GM21825 (cell line): ENCODE data around the gene DNM2.

ENCODE experiments used
- ATAC-seq: cut with Tn5 transposase; IDR thresholded peaks from one replicate; pipeline ENCODE4 v1.9.1; 2021; ENCODE audit warnings: mild to moderate bottlenecking, moderate library complexity; ENCODE audit not compliant: unreplicated experiment

DNM2 gene

DNA sequence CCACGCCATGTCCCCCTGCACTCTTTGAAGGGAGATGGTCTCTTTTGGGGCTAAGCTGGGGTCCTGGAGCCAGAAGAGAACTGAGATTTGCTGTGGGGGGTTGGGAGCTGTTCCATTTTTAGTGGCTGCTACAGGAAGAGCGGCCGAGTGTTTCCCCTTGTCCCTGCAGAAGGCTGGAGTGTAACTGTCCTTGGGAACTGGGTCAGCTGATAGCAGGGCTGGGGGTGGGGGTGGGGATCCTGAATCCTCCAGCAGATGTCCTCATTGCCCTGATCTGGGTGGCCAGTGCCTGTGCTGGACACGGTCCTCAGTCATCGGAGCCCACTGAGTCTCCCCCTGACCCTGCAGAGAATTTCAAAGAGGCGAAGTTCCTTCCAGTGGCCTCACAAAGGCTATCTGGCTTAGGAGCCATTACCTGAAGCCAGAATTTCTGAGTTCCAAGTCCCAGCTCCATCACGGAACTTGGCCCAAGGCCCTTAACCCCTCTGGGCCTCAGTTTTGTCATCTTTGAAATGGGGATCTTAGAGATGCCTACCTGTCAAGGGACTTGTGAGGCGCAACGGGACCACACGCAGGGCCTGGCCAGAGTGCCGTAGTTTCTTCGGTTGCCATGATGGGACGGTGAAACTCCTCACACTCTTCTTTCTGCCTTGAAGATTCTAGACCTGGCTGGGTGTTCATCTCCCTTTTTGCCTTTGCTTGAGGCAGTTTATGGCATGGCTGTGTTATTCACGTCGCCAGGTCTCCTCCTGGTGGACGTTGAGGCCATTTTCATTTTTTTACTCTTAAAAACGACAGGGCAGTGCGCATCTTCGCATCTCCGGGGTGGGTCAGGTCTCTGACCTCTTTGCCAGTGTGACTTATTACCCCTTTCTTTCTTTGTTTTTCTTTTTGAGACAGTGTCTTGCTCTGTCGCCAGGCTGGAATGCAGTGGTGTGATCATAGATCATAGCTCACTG, 51.9 kb downstream of the DNM2 start:
- ATAC-seq: no peak

DNA sequence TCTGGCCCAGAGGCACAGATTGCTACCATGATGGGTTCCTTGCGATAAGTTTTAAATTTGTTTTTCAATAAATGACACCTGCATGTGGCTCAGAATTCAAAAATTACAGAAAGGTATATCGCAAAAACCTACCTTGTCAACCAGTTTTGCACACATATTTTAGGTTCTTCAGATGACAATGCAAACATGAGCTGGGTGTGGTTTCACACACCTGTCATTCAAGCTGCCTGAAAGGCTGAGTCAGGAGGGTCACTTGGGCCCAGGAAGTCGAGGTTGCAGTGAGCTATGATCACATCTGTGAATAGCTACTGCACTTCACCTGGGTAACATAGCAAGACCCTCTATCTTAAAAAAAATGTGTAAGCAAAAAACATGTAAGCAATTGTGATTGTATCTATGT, 56.1 kb downstream of the DNM2 start:
- ATAC-seq: no peak

DNA sequence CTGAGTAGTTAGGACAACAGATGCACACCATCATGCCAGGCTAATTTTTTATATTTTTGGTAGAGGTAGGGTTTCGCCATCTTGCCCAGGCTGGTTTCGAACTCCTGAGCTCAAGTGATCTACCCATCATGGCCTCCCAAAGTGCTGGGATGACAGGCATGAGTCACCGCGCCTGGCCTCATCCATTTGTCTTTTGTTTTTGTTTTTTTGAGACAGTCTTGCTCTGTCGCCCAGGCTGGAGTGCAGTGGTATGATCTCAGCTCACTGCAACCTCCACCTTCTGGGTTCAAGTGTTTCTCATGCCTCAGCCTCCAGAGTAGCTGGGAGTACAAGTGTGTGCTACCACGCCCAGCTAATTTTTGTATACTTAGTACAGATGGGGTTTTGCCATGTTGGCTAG, 57.0 kb downstream of the DNM2 start:
- ATAC-seq: no peak

DNA sequence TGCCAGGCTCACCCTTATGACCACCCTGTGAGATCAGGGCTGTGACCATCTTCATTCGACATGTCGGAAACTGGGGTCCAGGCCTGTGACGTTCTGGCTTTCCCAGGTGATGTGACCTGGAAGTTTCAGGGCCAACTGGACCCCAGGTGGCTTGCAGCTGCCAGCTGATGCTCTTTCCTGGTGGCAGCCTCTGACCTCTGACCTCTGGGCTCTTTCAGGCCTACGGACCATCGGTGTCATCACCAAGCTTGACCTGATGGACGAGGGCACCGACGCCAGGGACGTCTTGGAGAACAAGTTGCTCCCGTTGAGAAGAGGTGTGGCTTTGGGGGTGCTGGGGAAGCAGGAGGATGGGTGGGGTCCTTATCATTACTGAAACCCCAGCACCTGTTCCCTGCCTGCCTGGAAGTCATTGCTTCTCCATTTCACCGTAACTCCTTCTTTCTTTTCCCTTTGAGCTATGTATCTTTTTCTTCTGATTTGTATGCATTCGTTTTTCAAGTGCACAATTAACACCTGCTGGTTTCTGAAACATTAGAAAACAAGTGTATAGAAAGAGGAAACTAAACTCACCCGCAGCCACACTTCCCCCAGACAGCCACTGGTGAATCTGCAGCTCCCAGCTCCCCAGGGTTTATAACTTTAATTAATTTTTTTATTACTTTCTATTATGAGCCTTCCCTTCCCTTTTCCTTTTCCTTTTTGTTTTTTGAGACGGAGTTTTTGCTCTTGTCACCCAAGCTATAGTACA, 59.2 kb downstream of the DNM2 start:
- no peak for ATAC-seq

DNA sequence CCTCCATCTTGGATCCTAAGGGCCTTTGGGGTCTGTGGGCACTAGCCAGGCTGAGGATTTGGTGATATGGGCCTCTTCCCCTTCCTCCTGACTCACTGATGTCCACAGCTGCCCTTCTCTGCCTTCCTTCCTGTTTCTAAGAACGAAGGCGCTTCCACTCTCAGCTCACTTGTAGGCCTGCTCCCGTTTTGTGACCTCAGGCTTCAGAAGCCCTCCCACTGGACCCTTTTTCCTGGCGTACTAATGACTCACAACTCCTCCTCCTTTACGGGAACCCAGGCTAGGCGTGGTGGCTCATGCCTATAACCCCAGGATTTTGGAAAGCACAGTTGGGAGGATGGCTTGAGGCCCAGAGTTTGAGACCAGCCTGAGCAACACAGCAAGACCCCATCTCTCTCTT, 62.5 kb downstream of the DNM2 start:
- no peak for ATAC-seq

DNA sequence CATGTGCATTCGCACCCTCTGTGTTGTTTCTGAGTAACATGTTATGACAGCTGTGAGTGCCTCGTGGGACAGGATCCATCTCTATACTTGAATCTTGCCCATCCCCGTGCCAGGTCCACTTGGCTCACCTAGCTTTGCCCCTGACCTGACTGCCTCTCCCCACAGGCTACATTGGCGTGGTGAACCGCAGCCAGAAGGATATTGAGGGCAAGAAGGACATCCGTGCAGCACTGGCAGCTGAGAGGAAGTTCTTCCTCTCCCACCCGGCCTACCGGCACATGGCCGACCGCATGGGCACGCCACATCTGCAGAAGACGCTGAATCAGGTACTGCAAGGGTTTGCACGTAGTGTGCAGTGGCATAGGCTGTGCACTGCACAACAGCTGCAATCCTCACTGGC, 64.9 kb downstream of the DNM2 start:
- ATAC-seq: no peak

DNA sequence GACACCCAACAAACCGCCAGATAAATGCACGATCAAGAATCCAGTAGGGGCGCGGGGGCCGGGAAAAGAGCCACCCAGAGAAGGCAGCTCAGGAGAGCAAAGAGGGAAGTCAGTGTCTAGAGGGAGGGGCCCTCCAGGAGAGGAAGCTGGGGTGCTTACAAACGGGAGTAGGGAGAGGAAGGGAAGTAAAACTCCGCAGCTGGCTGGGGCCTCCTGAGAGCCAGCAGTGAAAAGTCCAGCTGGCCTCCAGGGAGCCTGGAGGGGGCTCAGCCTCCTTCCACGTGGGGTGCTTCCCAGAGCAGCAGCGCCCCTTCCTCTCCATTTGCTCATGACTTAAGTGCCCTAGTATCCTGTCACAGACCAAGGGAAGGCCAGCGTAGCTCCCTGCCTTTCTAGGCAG, 66.4 kb downstream of the DNM2 start:
- ATAC-seq: no peak

DNA sequence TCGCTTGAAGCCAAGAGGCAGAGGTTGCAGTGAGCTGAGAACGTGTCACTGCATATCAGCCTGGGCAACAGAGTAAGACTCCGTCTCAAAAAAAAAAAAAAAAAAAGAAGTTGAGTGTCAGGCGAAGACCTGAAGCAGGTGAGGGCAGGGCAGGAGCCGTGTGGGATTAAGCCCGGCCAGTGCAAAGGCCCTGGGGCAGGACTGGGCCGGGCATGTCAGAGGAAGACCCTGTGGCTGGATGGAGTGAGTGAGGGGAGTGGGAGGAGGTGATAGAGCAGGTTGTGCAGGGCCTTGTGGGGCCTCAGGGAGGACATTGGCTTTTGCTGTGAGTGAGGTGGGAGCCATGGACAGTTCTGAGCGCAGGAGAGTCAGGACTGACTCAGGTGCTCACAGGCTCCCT, 70.3 kb downstream of the DNM2 start:
- ATAC-seq: no peak

DNA sequence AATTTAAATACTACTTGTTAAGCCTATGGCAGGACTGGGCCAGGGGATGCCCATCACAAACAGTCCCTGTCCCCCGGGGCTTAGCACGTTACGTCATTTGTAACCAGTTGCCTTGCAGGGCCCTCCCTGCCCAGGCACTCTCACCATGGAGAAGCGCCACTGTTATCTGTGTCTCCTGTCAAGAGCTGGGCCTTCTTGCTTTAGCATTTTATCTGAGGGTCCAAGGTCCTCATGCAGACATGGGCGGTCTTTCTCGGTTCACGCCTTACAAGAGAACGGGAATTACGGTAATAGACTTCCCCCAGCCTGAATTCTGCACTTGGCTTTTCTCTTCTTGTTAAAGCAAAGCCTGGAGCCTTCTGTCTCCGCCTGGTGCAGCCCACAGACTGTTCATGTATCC, 72.0 kb downstream of the DNM2 start:
- no peak for ATAC-seq

DNA sequence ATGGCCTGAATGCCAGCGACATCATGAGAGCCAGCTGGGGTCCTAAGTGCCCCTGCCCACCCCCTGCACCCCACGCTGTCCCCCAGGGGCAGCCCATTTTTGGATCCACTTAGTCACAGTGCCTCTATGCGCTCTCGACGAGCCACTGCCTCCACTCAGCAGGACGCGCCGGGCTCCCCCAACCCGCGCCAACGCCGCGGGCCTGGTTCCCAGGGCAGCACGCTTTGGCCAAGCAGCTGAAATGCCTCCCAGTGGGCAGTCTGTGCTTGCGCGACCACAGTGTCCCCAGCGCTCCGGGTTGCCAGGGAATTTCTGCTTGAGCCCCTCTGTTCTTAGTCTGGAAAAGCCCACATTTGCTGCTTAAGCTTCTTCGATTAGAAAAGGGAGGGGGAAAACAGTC, 78.8 kb downstream of the DNM2 start:
- ATAC-seq: no peak

DNA sequence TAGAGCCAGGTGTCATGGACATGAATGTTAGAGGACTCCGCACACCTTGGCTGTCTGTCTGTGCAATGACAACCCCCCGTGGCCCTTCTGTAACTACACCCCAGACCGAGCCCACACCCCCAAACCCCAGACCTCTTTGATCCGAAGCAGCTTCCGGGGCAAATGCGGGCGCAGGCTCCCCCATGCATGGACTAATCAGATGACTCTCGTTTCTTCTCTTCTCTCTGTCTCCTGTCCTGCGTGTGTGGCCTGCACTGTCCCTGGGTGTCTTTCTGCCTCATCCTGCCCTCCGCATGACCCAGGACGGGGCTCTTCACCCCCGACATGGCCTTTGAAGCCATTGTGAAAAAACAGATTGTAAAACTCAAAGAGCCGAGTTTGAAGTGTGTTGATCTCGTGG, 79.2 kb downstream of the DNM2 start:
- no peak for ATAC-seq

DNA sequence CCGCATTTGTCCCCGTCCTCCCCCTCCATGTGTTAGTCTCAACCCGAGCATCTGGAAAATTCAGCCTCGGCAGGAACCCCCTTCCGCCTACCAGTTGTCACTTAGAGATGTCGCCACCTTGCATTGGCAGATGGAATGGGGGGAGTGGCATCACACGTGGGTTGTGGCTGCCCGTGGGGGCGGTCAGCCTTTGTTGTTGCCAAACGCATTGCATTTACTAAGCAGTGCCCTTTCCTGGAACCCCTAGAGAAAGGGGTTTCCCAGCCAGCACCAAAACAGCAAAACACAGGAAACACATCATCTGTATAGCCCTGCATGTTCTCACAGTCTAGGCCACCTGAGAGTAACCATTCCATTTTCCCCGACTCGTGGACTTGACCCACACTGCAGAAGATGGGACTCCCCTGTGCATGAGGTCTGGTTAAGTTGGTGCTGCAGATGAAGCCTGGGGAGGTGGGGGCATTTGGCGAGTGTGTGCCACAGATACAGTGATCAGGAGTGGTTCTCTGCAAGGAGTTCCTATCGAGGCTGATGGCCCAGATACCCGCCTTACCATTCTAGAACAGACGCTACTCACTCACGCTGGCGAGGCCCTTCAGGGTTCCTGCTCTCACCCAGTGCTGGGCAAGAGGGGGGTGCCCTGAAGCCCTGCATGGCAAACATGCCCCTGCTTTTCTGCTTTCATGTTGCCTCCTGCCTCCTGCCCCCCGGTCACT, 79.8 kb downstream of the DNM2 start:
- no peak for ATAC-seq

DNA sequence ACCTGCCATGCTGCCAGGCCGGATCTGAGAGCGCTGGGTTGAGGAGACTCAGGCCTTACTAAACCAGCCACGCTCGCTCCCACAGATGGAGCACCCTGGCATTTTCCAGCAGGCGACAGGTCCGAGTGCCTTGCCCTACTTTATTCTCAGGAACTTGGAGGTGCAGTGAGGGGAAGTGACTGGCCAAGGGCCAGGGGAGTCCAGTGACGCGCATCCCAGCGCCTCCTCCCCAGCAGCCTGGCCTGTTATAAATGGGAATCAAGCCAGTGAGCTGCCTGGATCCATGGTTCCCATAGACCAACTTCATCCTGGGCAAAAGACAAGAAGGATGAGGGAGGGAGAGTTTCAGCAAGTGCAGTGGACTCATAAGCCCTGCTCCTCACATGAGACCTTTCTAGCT, 82.6 kb downstream of the DNM2 start:
- ATAC-seq: no peak

DNA sequence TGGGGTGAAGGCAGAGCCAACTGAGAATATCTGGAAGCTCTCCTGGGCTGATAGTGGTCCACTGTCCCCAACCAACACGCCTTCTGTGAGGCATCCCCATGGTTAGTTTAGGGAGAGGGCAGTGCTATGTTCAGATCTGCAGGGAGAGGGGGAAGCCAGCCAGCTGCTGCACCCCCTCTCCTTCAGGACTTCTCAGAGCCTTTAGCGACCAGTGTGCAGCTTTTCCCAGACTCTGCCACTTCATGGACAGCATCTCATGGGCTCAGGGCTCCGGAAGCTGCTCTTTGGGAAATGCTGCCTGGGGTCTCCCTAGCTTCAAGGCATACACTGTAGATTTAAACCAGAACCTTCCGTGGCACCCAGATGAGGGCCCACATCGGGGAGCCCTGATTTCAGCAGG, 84.6 kb downstream of the DNM2 start:
- ATAC-seq: no peak

DNA sequence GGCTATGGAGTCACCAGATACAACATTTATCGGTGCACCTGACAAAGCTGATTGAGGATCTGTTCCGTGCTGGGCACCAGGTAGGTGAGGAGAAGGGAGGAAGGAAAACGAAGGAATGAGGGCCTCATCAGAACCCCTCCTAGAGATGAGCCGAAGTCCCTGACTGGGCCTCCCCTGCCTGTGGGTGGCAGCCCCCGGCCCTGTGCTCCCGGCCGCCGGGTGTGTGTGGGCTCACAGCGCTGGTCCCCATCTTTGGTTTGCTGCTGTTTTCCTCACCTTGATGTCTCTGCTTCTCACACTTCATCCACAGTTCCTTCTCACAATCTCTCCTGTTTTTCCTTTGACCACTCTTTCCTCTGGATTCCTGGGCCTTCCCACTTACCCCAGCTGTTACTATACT, 85.4 kb downstream of the DNM2 start:
- no peak for ATAC-seq

DNA sequence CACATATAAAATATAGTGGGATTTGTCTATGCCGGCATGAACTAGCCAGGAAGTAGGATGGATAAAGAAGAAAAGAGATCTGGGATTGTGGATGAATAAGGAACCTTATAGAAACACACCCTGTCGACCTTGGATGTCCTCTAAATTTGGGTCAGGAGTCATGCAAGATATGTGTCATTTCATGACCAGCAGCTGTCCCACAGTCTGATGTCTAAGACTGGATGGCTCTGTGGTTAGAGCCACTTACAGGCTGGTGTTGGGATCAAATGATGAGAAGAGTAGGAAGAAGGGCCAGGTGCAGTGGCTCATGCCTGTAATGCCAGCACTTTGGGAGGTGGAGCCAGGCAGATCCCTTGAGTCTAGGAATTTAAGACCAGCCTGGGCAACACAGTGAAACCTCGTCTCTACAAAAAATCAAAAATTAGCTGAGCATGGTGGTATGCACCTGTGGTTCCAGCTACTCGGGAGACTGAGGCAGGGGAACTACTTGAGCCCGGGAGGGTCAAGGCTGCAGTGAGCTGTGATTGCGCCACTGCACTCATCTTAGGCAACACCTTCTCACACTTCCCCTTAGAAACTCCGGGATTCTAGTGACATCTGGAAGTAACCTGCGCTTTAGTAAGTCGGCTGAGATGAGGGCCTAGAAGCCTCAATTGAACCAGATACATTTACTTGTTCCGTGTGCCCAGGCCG, 87.3 kb downstream of the DNM2 start:
- no peak for ATAC-seq

DNA sequence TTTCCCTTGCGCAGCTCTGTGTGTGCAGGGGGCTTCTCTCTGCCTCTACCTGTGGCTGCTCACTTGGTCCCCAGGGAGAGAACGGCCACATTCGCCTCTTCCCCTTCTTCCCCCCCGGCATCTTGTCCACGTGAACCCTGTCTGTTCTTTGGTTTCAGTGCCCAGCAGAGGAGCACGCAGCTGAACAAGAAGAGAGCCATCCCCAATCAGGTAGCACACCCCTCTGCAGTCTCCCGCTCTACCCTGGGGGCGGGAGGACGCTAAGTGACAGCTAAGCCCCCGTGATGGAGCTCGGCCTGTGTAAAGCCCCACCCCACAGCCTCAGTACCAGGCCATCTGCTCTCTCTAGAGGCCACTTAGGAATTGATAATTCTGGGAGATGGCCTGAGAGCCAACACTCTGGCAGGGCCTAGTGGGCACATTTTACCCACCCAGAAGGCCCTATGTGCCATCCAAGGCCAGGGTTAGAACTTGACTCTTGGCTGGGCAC, 87.9 kb downstream of the DNM2 start:
- no peak for ATAC-seq

DNA sequence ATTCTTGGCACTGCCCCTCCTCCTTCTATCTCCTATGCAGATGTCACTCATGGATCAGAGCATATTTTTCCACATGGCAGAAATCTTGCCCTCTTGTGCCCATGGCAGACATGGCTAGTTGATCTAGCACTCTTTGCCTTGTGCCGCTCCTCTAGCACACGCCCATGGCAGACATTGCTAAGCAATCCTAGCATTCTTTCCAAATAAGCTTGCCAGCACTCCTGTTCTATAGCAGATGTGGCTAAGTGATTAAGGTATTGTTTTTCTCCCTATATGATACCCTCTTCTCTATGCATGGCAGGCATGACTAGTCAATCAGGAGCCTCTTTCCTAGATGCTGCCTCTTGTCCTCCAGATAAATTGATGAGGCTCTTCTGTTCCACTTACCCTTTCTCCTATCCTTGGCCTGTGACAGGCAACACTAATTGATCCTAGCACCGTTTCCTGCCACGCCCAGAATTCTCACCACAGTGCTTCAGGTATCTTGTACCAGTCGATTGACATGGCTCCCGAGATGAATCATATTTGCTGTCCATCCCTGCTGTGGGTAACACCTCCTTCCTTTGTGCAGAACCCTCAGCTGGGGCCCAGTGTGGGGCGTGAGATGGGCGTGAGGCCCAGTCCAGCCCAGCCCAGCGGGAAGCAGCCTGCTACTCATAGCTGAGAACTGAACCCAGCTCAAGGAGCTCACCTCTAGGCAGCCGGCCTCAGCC, 91.2 kb downstream of the DNM2 start:
- no peak for ATAC-seq

DNA sequence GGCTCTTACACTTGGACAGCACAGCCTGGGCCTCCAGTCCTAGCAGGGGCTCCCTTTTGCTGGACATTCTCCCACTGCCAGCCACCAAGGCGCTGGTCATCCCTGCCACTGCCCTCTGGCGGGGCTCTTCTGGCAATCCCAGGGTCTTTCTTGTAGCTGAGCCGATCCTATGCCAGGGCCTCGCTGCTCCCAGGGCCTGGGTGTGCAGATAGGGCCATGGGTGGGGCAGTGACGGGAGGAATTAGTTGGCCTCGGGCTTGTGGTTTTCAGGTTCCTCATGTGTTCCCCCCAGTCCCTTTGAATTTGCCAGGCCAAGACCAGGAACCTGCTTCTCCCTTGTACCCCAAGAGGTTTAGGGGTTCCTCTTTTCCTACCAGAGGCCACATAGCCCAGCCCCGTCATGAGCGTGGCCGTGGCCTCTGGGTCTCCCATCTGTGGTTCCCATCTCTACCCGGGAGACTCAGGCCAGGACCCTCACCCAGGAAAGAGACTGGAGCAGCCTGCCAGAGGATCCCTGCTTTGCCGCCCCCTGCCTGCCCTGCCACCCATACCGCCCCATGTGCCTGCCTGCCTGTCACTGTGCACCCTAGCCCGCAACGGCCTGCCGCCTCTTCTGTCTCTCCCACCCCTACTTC, 91.9 kb downstream of the DNM2 start:
- no peak for ATAC-seq
